ENCODE measurements around the gene NOX5. TPM values are rescaled to one million over a fixed set of nuclear protein-coding genes. Genes with fewer than 3 reads are reported as not detected.

The NOX5 gene
- total RNA-seq, 2 donors from 2014 or later: 0.16 to 0.19 TPM

GRCh38 chr15:69027976-69028518 is 13.6 kb downstream of the NOX5 start:
- Histone ChIP-seq H3K9me3 (no peaks in the 10 kb centered on the region), H3K27me3 (no peaks in the 10 kb centered on the region), H3K4me3 (no peak overlapping the region), H3K36me3 (no peaks in the 10 kb centered on the region), H3K4me1 (peaks cover 0 to 6% of the 10 kb centered on the region in 2 donors), H3K27ac (no peak overlapping the region)
- TF ChIP-seq CTCF (IDR thresholded peaks at IDR 0.05): no peak
- no peak for DNase-seq (ENCODE audit: low spot score)

GRCh38 chr15:69031013-69032001 is 16.8 kb downstream of the NOX5 start:
- DNase-seq (ENCODE audit: low spot score): no peak
- Histone ChIP-seq H3K4me3 (peak overlapping the region; percentile 28 to 34), H3K27ac (no peak overlapping the region), H3K27me3 (no peaks in the 10 kb centered on the region), H3K9me3 (no peaks in the 10 kb centered on the region), H3K4me1 (peaks cover 0 to 6% of the 10 kb centered on the region in 2 donors), H3K36me3 (no peaks in the 10 kb centered on the region)
- peak in 1 of 2 donors; percentile 76 for TF ChIP-seq CTCF (IDR thresholded peaks at IDR 0.05)

- Histone ChIP-seq H3K27me3 (no peaks in the 10 kb centered on the region), H3K4me1 (peaks cover 0 to 6% of the 10 kb centered on the region in 2 donors), H3K36me3 (no peaks in the 10 kb centered on the region), H3K27ac (no peak overlapping the region), H3K9me3 (no peaks in the 10 kb centered on the region), H3K4me3 (peak overlapping the region in 1 of 2 donors; percentile 34)
- DNase-seq (ENCODE audit: low spot score): no peak
- TF ChIP-seq CTCF (IDR thresholded peaks at IDR 0.05): no peak
These were observed 17.5 kb downstream of the NOX5 start for GRCh38 chr15:69032031-69032430.

- TF ChIP-seq CTCF (IDR thresholded peaks at IDR 0.05): no peak
- H3K27me3 ChIP-seq: no peaks in the 10 kb centered on the region
- H3K27ac ChIP-seq: no peak overlapping the region
- H3K36me3 ChIP-seq: no peaks in the 10 kb centered on the region
- H3K4me3 ChIP-seq: no peak overlapping the region
- no peaks in the 10 kb centered on the region for H3K9me3 ChIP-seq
- H3K4me1 ChIP-seq: peaks cover 0 to 6% of the 10 kb centered on the region in 2 donors
- no peak for DNase-seq (ENCODE audit: low spot score)
These were observed 18.3 kb downstream of the NOX5 start for GRCh38 chr15:69032703-69033373.

- no peak for DNase-seq (ENCODE audit: low spot score)
- no peak overlapping the region for H3K4me3 ChIP-seq
- H3K27me3 ChIP-seq: no peaks in the 10 kb centered on the region
- H3K4me1 ChIP-seq: peaks cover 0 to 6% of the 10 kb centered on the region in 2 donors
- no peak for TF ChIP-seq CTCF (IDR thresholded peaks at IDR 0.05)
- no peaks in the 10 kb centered on the region for H3K9me3 ChIP-seq
- H3K27ac ChIP-seq: no peak overlapping the region
- no peaks in the 10 kb centered on the region for H3K36me3 ChIP-seq
These were observed 19.9 kb downstream of the NOX5 start for GRCh38 chr15:69034352-69034751.

Measured in right atrium auricular region (tissue), 2 donors.